Measurements from ENCODE around the gene ZMIZ1.
A peak's percentile ranks its signal among the peaks of the same experiment; 100 is the strongest.

The ZMIZ1 gene

DNA sequence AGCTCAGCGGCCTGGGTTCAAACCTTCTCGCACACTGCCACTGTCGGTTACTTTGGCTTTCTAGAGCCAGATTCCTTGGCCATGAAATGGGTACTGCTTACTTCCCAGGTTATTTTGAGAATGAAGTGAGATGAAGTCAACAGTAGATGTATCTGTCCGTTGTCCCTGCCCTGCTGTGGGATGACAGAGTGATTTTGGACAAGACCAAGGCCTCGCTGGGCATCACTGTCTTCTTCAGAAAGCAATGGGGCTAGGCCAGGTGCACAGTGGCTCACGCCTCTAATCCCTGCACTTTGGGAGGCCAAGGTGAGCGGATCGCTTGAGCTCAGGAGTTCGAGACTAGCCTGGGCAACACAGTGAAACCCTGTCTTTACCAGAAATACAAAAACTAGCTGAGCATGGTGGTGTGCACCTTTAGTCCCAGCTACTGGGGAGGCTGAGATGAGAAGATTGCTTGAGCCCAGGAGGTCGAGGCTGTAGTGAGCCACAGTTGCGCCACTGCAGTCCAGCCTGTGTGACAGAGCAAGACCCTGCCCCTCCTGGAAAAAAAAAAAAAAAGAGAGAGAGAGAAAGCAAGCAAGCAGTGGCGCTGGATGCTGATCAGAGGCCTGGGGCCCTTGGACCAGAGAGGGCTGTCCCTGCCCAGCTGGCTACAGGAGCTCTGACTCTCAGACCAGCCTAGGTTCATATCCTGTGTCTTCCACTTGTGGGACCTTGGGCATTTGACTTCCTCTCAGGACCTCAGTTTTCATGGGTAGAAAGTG lies 25.8 kb downstream of the ZMIZ1 start:
- H3K4me3 ChIP-seq (ENCODE audit: low read depth, low read length), result peak overlapping the region; percentile 51
- peak; percentile 71 for DNase-seq (ENCODE audit: low read depth)
- TF ChIP-seq, protein P1, sequence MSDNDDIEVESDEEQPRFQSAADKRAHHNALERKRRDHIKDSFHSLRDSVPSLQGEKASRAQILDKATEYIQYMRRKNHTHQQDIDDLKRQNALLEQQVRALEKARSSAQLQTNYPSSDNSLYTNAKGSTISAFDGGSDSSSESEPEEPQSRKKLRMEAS (IDR thresholded peaks at IDR 0.05; ENCODE audit: low read depth, low read length), result no peak
- TF ChIP-seq MYC (IDR thresholded peaks at IDR 0.05; ENCODE audit: low read depth, low read length), result no peak
- TF ChIP-seq, protein P2, sequence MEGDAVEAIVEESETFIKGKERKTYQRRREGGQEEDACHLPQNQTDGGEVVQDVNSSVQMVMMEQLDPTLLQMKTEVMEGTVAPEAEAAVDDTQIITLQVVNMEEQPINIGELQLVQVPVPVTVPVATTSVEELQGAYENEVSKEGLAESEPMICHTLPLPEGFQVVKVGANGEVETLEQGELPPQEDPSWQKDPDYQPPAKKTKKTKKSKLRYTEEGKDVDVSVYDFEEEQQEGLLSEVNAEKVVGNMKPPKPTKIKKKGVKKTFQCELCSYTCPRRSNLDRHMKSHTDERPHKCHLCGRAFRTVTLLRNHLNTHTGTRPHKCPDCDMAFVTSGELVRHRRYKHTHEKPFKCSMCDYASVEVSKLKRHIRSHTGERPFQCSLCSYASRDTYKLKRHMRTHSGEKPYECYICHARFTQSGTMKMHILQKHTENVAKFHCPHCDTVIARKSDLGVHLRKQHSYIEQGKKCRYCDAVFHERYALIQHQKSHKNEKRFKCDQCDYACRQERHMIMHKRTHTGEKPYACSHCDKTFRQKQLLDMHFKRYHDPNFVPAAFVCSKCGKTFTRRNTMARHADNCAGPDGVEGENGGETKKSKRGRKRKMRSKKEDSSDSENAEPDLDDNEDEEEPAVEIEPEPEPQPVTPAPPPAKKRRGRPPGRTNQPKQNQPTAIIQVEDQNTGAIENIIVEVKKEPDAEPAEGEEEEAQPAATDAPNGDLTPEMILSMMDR (IDR thresholded peaks at IDR 0.05; ENCODE audit: low read depth, low read length), result no peak
- no peak for TF ChIP-seq POLR2A (IDR thresholded peaks at IDR 0.05; ENCODE audit: extremely low read depth, insufficient read length)

DNA sequence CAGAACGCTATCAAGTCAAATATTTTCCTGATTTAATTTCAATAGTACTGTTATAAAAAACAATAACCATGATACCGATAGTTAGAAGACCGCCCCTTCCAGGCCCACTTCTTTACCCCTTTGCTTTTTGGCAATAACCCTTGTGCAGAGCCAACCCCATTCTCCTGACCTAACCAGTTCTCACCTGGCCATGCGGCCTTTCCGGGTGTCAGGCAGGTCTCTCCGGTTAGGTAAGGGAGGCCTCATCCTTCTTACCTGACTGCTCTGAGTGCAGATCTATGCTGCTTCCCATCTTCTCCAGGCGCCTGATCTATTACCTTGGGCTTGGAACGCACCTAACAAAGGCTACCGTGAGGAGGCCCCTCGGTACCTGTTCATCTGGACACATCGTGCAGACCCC lies 26.6 kb downstream of the ZMIZ1 start:
- TF ChIP-seq, protein P2 (IDR thresholded peaks at IDR 0.05; ENCODE audit: low read depth, low read length), result no peak
- TF ChIP-seq, protein P1 (IDR thresholded peaks at IDR 0.05; ENCODE audit: low read depth, low read length), result no peak
- TF ChIP-seq POLR2A (IDR thresholded peaks at IDR 0.05; ENCODE audit: extremely low read depth, insufficient read length), result no peak
- no peak for TF ChIP-seq MYC (IDR thresholded peaks at IDR 0.05; ENCODE audit: low read depth, low read length)
- no peak for DNase-seq (ENCODE audit: low read depth)
- H3K4me3 ChIP-seq (ENCODE audit: low read depth, low read length), result no peak overlapping the region

DNA sequence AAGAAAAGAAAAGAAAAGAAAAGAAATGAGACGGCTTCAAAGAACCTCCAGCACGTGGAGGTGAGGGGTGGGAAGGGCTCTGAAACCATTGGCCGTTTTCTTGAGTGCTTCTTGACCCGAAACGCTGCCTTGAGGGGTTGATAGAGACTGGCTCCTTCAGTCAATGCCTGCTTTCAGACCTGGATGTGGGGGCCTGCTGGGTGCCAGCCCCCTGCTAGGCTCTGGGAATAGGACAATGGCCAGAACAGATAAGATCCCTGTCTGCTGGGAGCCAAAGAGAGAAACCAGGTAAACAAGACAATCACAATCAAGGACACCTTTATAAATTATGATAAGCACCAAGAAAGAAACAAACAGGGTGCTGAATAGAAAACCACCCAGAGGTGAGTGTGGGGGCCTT lies 27.7 kb downstream of the ZMIZ1 start:
- no peak for TF ChIP-seq POLR2A (IDR thresholded peaks at IDR 0.05; ENCODE audit: extremely low read depth, insufficient read length)
- TF ChIP-seq, protein P1 (IDR thresholded peaks at IDR 0.05; ENCODE audit: low read depth, low read length), result no peak
- no peak for TF ChIP-seq MYC (IDR thresholded peaks at IDR 0.05; ENCODE audit: low read depth, low read length)
- TF ChIP-seq, protein P2 (IDR thresholded peaks at IDR 0.05; ENCODE audit: low read depth, low read length), result no peak
- no peak overlapping the region for H3K4me3 ChIP-seq (ENCODE audit: low read depth, low read length)
- DNase-seq (ENCODE audit: low read depth), result no peak

DNA sequence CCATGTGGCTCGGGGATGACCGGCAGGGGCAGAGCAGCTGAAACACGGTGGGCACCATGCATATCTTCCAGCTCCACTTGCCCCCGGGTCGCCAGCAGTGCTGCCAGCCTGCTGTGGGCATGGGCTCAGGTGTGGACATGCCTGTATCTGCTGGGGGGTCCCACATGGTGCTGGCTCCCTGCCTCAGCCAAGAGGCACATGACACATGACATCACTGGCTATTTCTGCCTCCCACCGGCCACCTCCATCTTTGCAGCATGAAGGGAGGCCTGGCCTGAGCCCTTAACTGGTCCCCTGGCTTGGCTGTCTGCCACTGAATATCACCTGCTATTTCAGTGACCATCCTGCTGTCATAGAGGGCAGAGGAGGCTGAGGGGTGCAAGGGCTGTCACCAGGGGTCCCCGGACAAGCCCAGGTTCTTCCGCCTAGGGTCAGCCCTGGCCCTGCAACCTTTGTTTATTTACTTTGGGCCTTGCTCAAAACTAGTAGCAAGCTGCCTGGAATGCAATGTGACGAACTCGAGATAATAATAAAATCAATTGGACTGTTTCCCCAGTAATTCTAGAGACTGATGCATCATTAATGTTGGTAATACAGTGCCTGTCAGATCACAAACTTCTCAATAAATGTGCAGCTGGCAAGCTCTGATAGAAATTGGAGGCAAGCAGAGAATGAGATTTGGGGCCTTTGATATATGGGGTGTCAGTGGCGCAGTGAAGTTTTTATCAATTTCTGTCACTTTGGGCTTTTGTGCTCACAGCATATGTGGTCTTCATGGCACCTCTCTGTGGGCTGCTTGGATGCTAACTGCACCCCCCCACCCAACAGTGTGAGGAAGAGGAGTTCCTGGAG lies 28.5 kb downstream of the ZMIZ1 start:
- no peak overlapping the region for H3K4me3 ChIP-seq (ENCODE audit: low read depth, low read length)
- no peak for TF ChIP-seq MYC (IDR thresholded peaks at IDR 0.05; ENCODE audit: low read depth, low read length)
- TF ChIP-seq POLR2A (IDR thresholded peaks at IDR 0.05; ENCODE audit: extremely low read depth, insufficient read length), result no peak
- TF ChIP-seq, protein P2 (IDR thresholded peaks at IDR 0.05; ENCODE audit: low read depth, low read length), result no peak
- TF ChIP-seq, protein P1 (IDR thresholded peaks at IDR 0.05; ENCODE audit: low read depth, low read length), result no peak
- DNase-seq (ENCODE audit: low read depth), result no peak

DNA sequence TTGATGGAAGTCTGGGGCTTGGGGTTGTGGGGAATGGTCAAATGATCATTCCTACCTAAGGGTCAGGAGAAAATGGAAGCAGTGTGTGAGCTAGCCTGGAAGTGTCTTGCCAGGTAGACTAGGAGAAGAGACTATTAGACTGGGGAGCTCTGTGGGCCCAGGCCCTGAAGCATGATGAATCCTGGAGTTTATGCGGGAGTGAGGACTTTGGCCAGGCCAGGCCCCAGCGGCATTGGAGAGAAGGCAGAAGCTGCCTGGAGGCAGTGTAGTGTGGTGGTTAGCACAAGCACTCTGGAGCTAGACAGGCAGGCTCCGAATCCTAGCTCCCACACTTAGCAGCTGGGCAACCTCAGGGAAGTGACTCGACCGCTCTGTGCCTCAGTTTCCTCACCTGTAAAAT lies 29.3 kb downstream of the ZMIZ1 start:
- H3K4me3 ChIP-seq (ENCODE audit: low read depth, low read length), result no peak overlapping the region
- TF ChIP-seq, protein P2 (IDR thresholded peaks at IDR 0.05; ENCODE audit: low read depth, low read length), result no peak
- TF ChIP-seq POLR2A (IDR thresholded peaks at IDR 0.05; ENCODE audit: extremely low read depth, insufficient read length) (no peak), MYC (IDR thresholded peaks at IDR 0.05; ENCODE audit: low read depth, low read length) (no peak)
- DNase-seq (ENCODE audit: low read depth), result no peak

All from NB4 (cell line).